ENCODE measurements around the gene MYH9.

DNA sequence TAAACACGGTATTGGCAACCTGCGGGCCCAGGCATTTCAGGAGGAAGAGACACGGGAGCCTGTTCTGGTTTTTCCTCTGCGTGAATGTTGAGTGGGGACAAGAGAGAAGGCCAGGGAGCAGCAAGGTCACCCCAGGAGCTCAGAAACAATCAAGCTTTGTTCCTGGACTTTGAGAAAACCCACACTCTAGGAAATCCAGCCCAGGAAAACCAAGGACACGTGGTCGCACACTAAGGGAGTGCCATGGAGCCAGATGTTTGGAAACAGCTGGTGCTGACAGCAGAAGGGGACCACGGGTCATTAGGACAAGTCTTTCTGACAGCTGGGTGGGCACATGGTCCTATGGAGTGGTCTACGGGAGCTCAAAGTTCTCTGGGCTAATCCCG is 44.1 kb downstream of the MYH9 start:
- TF ChIP-seq, protein P1, sequence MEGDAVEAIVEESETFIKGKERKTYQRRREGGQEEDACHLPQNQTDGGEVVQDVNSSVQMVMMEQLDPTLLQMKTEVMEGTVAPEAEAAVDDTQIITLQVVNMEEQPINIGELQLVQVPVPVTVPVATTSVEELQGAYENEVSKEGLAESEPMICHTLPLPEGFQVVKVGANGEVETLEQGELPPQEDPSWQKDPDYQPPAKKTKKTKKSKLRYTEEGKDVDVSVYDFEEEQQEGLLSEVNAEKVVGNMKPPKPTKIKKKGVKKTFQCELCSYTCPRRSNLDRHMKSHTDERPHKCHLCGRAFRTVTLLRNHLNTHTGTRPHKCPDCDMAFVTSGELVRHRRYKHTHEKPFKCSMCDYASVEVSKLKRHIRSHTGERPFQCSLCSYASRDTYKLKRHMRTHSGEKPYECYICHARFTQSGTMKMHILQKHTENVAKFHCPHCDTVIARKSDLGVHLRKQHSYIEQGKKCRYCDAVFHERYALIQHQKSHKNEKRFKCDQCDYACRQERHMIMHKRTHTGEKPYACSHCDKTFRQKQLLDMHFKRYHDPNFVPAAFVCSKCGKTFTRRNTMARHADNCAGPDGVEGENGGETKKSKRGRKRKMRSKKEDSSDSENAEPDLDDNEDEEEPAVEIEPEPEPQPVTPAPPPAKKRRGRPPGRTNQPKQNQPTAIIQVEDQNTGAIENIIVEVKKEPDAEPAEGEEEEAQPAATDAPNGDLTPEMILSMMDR (IDR thresholded peaks at IDR 0.05) = no peak
- no peak for TF ChIP-seq POLR2A (IDR thresholded peaks at IDR 0.05)

Data from heart left ventricle (tissue), 13 donors.